H1 (cell line): ENCODE measurements around the gene DAPK1. TPM values are rescaled to one million over a fixed set of nuclear protein-coding genes. Genes with fewer than 3 reads are reported as not detected.

ENCODE experiments used
- CTCF ChIA-PET: fragments of 300-600 bp; sonication (Branson Sonifier 250); formaldehyde crosslinking; loops from one replicate; lab custom pipeline; 2021; ENCODE audit not compliant: partially characterized antibody; lab: Charles Lee
- POLR2A ChIA-PET: fragments of 300-600 bp; sonication (Branson Sonifier 250); formaldehyde crosslinking; loops from one replicate; lab custom pipeline; 2021; ENCODE audit warnings: inconsistent platforms; ENCODE audit not compliant: partially characterized antibody; lab: Charles Lee
- DNase-seq, 2 experiments: peaks; one replicate each; pipeline versions ENCODE4 v3.0.0 to v3.0.0-alpha.2; 2010 to 2022; ENCODE audit warnings: low spot score in 2 of 2, low read depth in 1 of 2, mixed read lengths in 1 of 2
- FAIRE-seq: peaks from 2 replicates; lab custom pipeline; 2011; peaks lifted over from hg19 to GRCh38; lab: Jason Lieb, UNC
- H2AFZ ChIP-seq: 2 replicates; pipeline ENCODE4 v1.8.1; 2012; ENCODE audit warnings: low read length, inconsistent platforms
- H2AK5ac ChIP-seq: 2 replicates; pipeline ENCODE4 v1.6.1; 2013; ENCODE audit warnings: low read depth, low read length
- H2BK120ac ChIP-seq: replicated peaks from 2 replicates; pipeline ENCODE3; 2013; ENCODE audit warnings: low read depth, low read length, inconsistent platforms
- H2BK12ac ChIP-seq: 2 replicates; pipeline ENCODE4 v1.6.1; 2013; ENCODE audit warnings: low read depth, low read length
- H2BK15ac ChIP-seq: 2 replicates; pipeline ENCODE4 v1.6.1; 2013; ENCODE audit warnings: low read length
- H2BK20ac ChIP-seq: 2 replicates; pipeline ENCODE4 v1.6.1; 2013; ENCODE audit warnings: low read length
- H2BK5ac ChIP-seq: 2 replicates; pipeline ENCODE4 v1.6.1; 2013; ENCODE audit warnings: low read depth, low read length
- H3K14ac ChIP-seq: 2 replicates; pipeline ENCODE4 v1.6.1; 2013; ENCODE audit warnings: inconsistent platforms; ENCODE audit not compliant: insufficient read length
- H3K18ac ChIP-seq: 2 replicates; pipeline ENCODE4 v1.6.1; 2013; ENCODE audit warnings: low read length; ENCODE audit errors: extremely low read depth
- H3K23ac ChIP-seq: 2 replicates; pipeline ENCODE4 v1.6.1; 2013; ENCODE audit warnings: inconsistent platforms; ENCODE audit not compliant: insufficient read length
- H3K23me2 ChIP-seq: 2 replicates; pipeline ENCODE4 v1.6.1; 2013; ENCODE audit warnings: low read depth, low read length
- H3K27ac ChIP-seq: 2 replicates; pipeline ENCODE4 v1.6.1; 2011; ENCODE audit warnings: low read depth, low read length, inconsistent platforms
- H3K27me3 ChIP-seq, 4 experiments: replicated peaks in 1 of 4; 1 replicate in 1 of 4; 2 replicates in 3 of 4; pipeline versions ENCODE4 v1.6.1 to v1.8.1; 2011 to 2013; ENCODE audit warnings: low read length in 3 of 4, mild to moderate bottlenecking in 3 of 4, inconsistent platforms in 2 of 4, mixed read lengths in 2 of 4, moderate library complexity in 1 of 4; ENCODE audit not compliant: control insufficient read depth in 3 of 4, insufficient read depth in 3 of 4; ENCODE audit errors: extremely low read depth in 1 of 4
- H3K36me3 ChIP-seq, 4 experiments: 2 replicates each; pipeline versions ENCODE4 v1.6.1 to v1.8.1; 2011 to 2013; ENCODE audit warnings: mild to moderate bottlenecking in 4 of 4, low read length in 3 of 4, moderate library complexity in 2 of 4, control low read depth in 1 of 4, inconsistent platforms in 1 of 4; ENCODE audit not compliant: insufficient read depth in 4 of 4, control insufficient read depth in 2 of 4
- H3K4ac ChIP-seq: replicated peaks from 2 replicates; pipeline ENCODE3; 2013; ENCODE audit warnings: low read length, low read depth, mixed read lengths, inconsistent platforms; ENCODE audit not compliant: insufficient read length
- H3K4me1 ChIP-seq, 4 experiments: replicated peaks in 1 of 4; 1 replicate in 1 of 4; 2 replicates in 3 of 4; pipeline versions ENCODE4 v1.6.1 to v1.8.1; 2011 to 2013; ENCODE audit warnings: low read length in 3 of 4, inconsistent platforms in 2 of 4, mixed read lengths in 1 of 4; ENCODE audit not compliant: insufficient read depth in 4 of 4, control insufficient read depth in 3 of 4
- H3K4me2 ChIP-seq, 2 experiments: 2 replicates each; pipeline versions ENCODE4 v1.6.1 to v1.8.1; 2011 to 2013; ENCODE audit warnings: low read depth in 2 of 2, low read length in 2 of 2, control low read depth in 1 of 2, inconsistent platforms in 1 of 2, mild to moderate bottlenecking in 1 of 2; ENCODE audit not compliant: insufficient read depth in 1 of 2
- H3K4me3 ChIP-seq, 4 experiments: fragments of 200-600, 300-600 bp in 1 of 4; sonication (generic), shearing (Covaris generic), sonication (Bioruptor Twin) in 1 of 4; 2 replicates each; pipeline versions ENCODE4 v1.5.1 to v1.8.1; 2011 to 2016; ENCODE audit warnings: low read length in 4 of 4, low read depth in 3 of 4, control low read depth in 2 of 4, inconsistent platforms in 2 of 4, mild to moderate bottlenecking in 2 of 4, mixed read lengths in 1 of 4, moderate library complexity in 1 of 4; ENCODE audit not compliant: insufficient read depth in 2 of 4; ENCODE audit errors: extremely low read depth in 1 of 4
- H3K56ac ChIP-seq: replicated peaks from 2 replicates; pipeline ENCODE3; 2013; ENCODE audit warnings: low read depth, mild to moderate bottlenecking, mixed read lengths, low read length, inconsistent platforms; ENCODE audit not compliant: insufficient read length
- H3K79me1 ChIP-seq: 2 replicates; pipeline ENCODE4 v1.6.1; 2013; ENCODE audit warnings: low read depth, low read length, control low read depth
- H3K79me2 ChIP-seq, 2 experiments: 2 replicates each; pipeline versions ENCODE4 v1.6.1 to v1.8.1; 2012 to 2013; ENCODE audit warnings: low read length in 2 of 2, mild to moderate bottlenecking in 2 of 2, inconsistent platforms in 1 of 2; ENCODE audit not compliant: insufficient read depth in 2 of 2, control insufficient read depth in 1 of 2
- H3K9ac ChIP-seq, 4 experiments: replicated peaks in 1 of 4; 1 replicate in 1 of 4; 2 replicates in 3 of 4; pipeline versions ENCODE4 v1.6.1 to v1.8.1; 2011 to 2013; ENCODE audit warnings: low read depth in 3 of 4, low read length in 3 of 4, control low read depth in 2 of 4, mild to moderate bottlenecking in 2 of 4, moderate library complexity in 2 of 4, inconsistent platforms in 1 of 4; ENCODE audit errors: extremely low read depth in 1 of 4
- H3K9me3 ChIP-seq, 2 experiments: 2 replicates each; pipeline versions ENCODE4 v1.6.1 to v1.8.1; 2012 to 2013; ENCODE audit warnings: mild to moderate bottlenecking in 2 of 2, moderate library complexity in 2 of 2, control low read depth in 1 of 2, inconsistent platforms in 1 of 2, low read depth in 1 of 2, low read length in 1 of 2, mixed read lengths in 1 of 2; ENCODE audit not compliant: insufficient read depth in 2 of 2
- H4K20me1 ChIP-seq, 2 experiments: replicated peaks in 1 of 2; 2 replicates each; pipeline versions ENCODE3 to v1.8.1; 2011 to 2013; ENCODE audit warnings: inconsistent platforms in 2 of 2, low read length in 2 of 2, mild to moderate bottlenecking in 1 of 2; ENCODE audit not compliant: insufficient read depth in 2 of 2, control insufficient read depth in 1 of 2
- H4K5ac ChIP-seq: 2 replicates; pipeline ENCODE4 v1.6.1; 2013; ENCODE audit warnings: low read length, low read depth, mixed read lengths, inconsistent platforms; ENCODE audit not compliant: insufficient read length
- H4K8ac ChIP-seq: 2 replicates; pipeline ENCODE4 v1.8.0; 2013; ENCODE audit warnings: mild to moderate bottlenecking, moderate library complexity, low read length, inconsistent platforms; ENCODE audit not compliant: insufficient read depth; ENCODE audit errors: extremely low read depth
- H4K91ac ChIP-seq: replicated peaks from 2 replicates; pipeline ENCODE3; 2013; ENCODE audit warnings: low read length, mixed read lengths, inconsistent platforms; ENCODE audit not compliant: insufficient read length
- CEBPB ChIP-seq: IDR thresholded peaks from 2 replicates; pipeline ENCODE4 v1.6.1; 2012; ENCODE audit warnings: low read depth, low read length
- EZH2 ChIP-seq: fragments of 200-600 bp; sonication (generic); IDR thresholded peaks from 2 replicates; pipeline ENCODE4 v1.7.1; 2012; ENCODE audit warnings: low read depth, mild to moderate bottlenecking, moderate library complexity, low read length, inconsistent platforms; ENCODE audit not compliant: severe bottlenecking
- WGBS, 2 experiments: shearing (Covaris generic) in 1 of 2; methylation state at CpG; one replicate each; pipeline versions ENCODE4 v1.1.6 to v1.1.7; 2013 to 2015; ENCODE audit warnings: low lambda C conversion rate in 2 of 2, mixed read lengths in 2 of 2, inconsistent platforms in 1 of 2, low coverage in 1 of 2, missing lambda C conversion rate in 1 of 2; ENCODE audit not compliant: insufficient replicate concordance in 2 of 2, insufficient coverage in 1 of 2, insufficient read length in 1 of 2; ENCODE audit errors: extremely low coverage in 1 of 2, missing lambda C conversion rate in 1 of 2; 5-methylcytosine and 5-hydroxymethylcytosine counted together
- polyA plus RNA-seq, 7 experiments: library from polyadenylated mRNA; depleted of rRNA in 3 of 7; stranded (reverse) in 5 of 7; unstranded in 2 of 7; fragments of >200 nt in 5 of 7; fragments of 200-250 nt in 2 of 7; gene quantifications; 1 replicate in 5 of 7; 2 replicates in 1 of 7; 4 replicates in 1 of 7; pipeline versions ENCODE4 v1.2.1 to v1.2.3, GENCODE V29; 2011 to 2013; ENCODE audit warnings: missing spikeins in 2 of 7, mixed read lengths in 2 of 7
- total RNA-seq: library from RNA; stranded (reverse); fragmentation: NEBNext Ultra II Directional; extraction: Animal tissue kit (Norgen Biotek cat#: 25700); gene quantifications from 2 replicates; pipeline ENCODE4 v1.2.1, GENCODE V29; 2021

Gene DAPK1
- total and polyA plus RNA-seq, 2 of the 8 experiments (the other 6 are each of a cell fraction or from before 2014, with no cell fraction given) = 62.4 to 131 TPM

DNA sequence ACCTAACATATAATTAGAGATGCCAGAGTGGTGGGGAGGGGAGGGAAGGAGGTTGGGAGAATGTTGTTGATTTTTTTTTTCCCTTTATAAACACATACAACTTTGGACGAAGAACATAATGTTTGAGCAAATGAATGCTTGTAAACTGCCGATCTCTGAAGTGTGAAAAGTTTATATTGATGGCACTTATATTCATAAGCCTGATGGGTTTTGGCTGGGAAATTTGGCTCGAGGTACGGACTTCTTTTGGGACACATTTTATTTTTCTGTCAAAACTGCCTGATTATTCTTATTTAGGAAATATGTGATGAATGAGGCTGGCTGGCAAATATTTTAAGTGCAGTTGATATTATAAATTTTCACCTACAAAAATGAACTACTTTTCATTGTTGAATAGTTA, 9.9 kb downstream of the DAPK1 start:
- H3K4me1 ChIP-seq = no peaks in the 10 kb centered on the region
- H3K23me2 ChIP-seq = no peaks in the 10 kb centered on the region; the same call in 1 of the 2 replicates
- peaks cover 3 to 10% of the 10 kb centered on the region in 2 experiments for H4K20me1 ChIP-seq
- H3K14ac ChIP-seq = no peak overlapping the region
- peaks cover 5 to 55% (median 11%) of the 10 kb centered on the region in 4 experiments for H3K36me3 ChIP-seq
- H3K27me3 ChIP-seq = no peaks in the 10 kb centered on the region
- no peak overlapping the region for H3K23ac ChIP-seq
- TF ChIP-seq CEBPB = no peak
- TF ChIP-seq EZH2 = no peak
- H3K4me3 ChIP-seq = no peak overlapping the region
- H2BK12ac ChIP-seq = no peak overlapping the region
- H4K91ac ChIP-seq = no peak overlapping the region
- peaks cover 9 to 77% of the 10 kb centered on the region in 2 experiments; a peak in 3 of 4 replicates for H3K79me2 ChIP-seq
- FAIRE-seq (no peak), DNase-seq (no peak)
- H2BK120ac ChIP-seq = no peak overlapping the region
- no peak overlapping the region for H3K4me2 ChIP-seq
- H4K5ac ChIP-seq = no peak overlapping the region
- WGBS, 2 experiments = 97% methylated on average over 4 of the region's 4 CpGs; no CpG with 5 or more reads in 1 of the 2 experiments
- H3K79me1 ChIP-seq = peaks cover 23% of the 10 kb centered on the region
- H2AFZ ChIP-seq = no peak overlapping the region
- no peak overlapping the region for H2BK20ac ChIP-seq
- H4K8ac ChIP-seq = no peak overlapping the region
- no peak overlapping the region for H2BK5ac ChIP-seq
- H3K27ac ChIP-seq = no peak overlapping the region
- ChIA-PET POLR2A (interaction anchor here (1.5 to 1.6 kb wide), 2 partner anchors 10 to 50 kb away, joined by 3 to 4 read pairs; partner anchors contain the start of gene DAPK1), CTCF (interaction anchor here (1.2 kb wide), 1 partner anchor 171 kb away, joined by 5 read pairs; no protein-coding TSS in a partner anchor)
- H3K9me3 ChIP-seq = no peaks in the 10 kb centered on the region
- no peak overlapping the region for H2AK5ac ChIP-seq
- no peak overlapping the region for H3K4ac ChIP-seq
- no peak overlapping the region for H3K18ac ChIP-seq
- no peak overlapping the region for H2BK15ac ChIP-seq
- no peak overlapping the region for H3K9ac ChIP-seq
- no peak overlapping the region for H3K56ac ChIP-seq
